Lower leg skin (tissue), 3 donors: ENCODE results near the gene CD99.

ENCODE experiments used
- CTCF ChIP-seq, 3 donors: fragments of 450-650 bp; IDR thresholded peaks; one replicate each; pipeline ENCODE4 v1.5.1; 2016; ENCODE audit warnings: antibody characterized with exemption in 3 of 3, mild to moderate bottlenecking in 3 of 3, moderate library complexity in 2 of 3
- POLR2A ChIP-seq, 2 donors: fragments of 450-650 bp; IDR thresholded peaks; one replicate each; pipeline ENCODE4 v1.6.1; 2016 to 2017; ENCODE audit warnings: antibody characterized with exemption in 2 of 2, mild to moderate bottlenecking in 1 of 2, moderate library complexity in 1 of 2

GRCh38 chrX:2707334-2707760, 16.3 kb downstream of the CD99 start:
- TF ChIP-seq CTCF (IDR thresholded peaks at IDR 0.05) (no peak), POLR2A (IDR thresholded peaks at IDR 0.05) (no peak)
